Heart left ventricle (tissue), 16 donors: Measurements from ENCODE around the gene AGK. TPM values are rescaled to one million over a fixed set of nuclear protein-coding genes. Genes with fewer than 3 reads are reported as not detected.

Source experiments
- ATAC-seq, 4 donors: fragments of 200-7000 bp; cut with Tn5 transposase; one replicate each; pipeline ENCODE4 v1.9.1; 2020 to 2022; ENCODE audit warnings: moderate library complexity in 4 of 4, mild to moderate bottlenecking in 3 of 4, moderate number of reproducible peaks in 1 of 4
- DNase-seq, 5 donors: peaks; one replicate each; pipeline ENCODE4 v3.0.0-alpha.2; 2020
- H3K27ac ChIP-seq, 12 donors: fragments of 200-600 bp; sonication (generic) in 4 of 12; one replicate each; pipeline versions ENCODE4 v1.5.0 to v1.8.0; 2016 to 2022; ENCODE audit warnings: mild to moderate bottlenecking in 2 of 12
- H3K27me3 ChIP-seq, 9 donors: fragments of 200-600 bp; sonication (generic) in 2 of 9; one replicate each; pipeline versions ENCODE4 v1.5.1 to v1.8.0; 2016 to 2022; ENCODE audit warnings: mild to moderate bottlenecking in 3 of 9
- H3K36me3 ChIP-seq, 9 donors: fragments of 200-600 bp; sonication (generic) in 2 of 9; one replicate each; pipeline versions ENCODE4 v1.5.0 to v1.8.0; 2018 to 2022; ENCODE audit warnings: mild to moderate bottlenecking in 2 of 9
- H3K4me1 ChIP-seq, 12 donors: fragments of 200-600 bp; sonication (generic) in 4 of 12; one replicate each; pipeline versions ENCODE4 v1.5.0 to v1.8.0; 2016 to 2022; ENCODE audit warnings: mild to moderate bottlenecking in 3 of 12
- H3K4me3 ChIP-seq, 12 donors: fragments of 200-600 bp; sonication (generic) in 4 of 12; one replicate each; pipeline versions ENCODE4 v1.5.0 to v1.8.0; 2017 to 2022; ENCODE audit warnings: mild to moderate bottlenecking in 9 of 12, moderate library complexity in 4 of 12
- H3K9me3 ChIP-seq, 12 donors: fragments of 200-600 bp; sonication (generic) in 4 of 12; one replicate each; pipeline versions ENCODE4 v1.5.0 to v1.8.0; 2016 to 2022; ENCODE audit warnings: mild to moderate bottlenecking in 1 of 12
- POLR2A ChIP-seq, 2 donors: fragments of 450-650 bp; IDR thresholded peaks; one replicate each; pipeline ENCODE4 v1.6.1; 2017; ENCODE audit warnings: antibody characterized with exemption in 2 of 2, mild to moderate bottlenecking in 2 of 2, moderate library complexity in 2 of 2
- WGBS, 4 donors: extraction: QIAGEN DNeasy Blood & Tissue Kit in 2 of 4; methylation state at CpG; one replicate each; pipeline versions ENCODE4 v1.1.5 to v1.1.7; 2013 to 2018; 5-methylcytosine and 5-hydroxymethylcytosine counted together
- intact Hi-C, 10 donors: fragments of 100-400 bp; cut with DNase I; formaldehyde crosslinking; loops; one replicate each; pipeline versions ENCODE4 v1.11.1 to v1.14.2; 2022
- polyA plus RNA-seq, 2 donors: library from polyadenylated mRNA; stranded (reverse); fragments of 200-250 nt; gene quantifications; one replicate each; pipeline ENCODE4 v1.2.3, GENCODE V29; 2013
- total RNA-seq, 9 donors: library from RNA; depleted of rRNA in 2 of 9; stranded (reverse); fragments of >200 nt in 2 of 9; fragmentation: NEBNext Ultra II Directional in 3 of 9; extraction: Animal tissue kit (Norgen Biotek cat#: 25700) in 3 of 9; gene quantifications; one replicate each; pipeline versions ENCODE4 v1.1.0 to v1.2.4, GENCODE V29; 2016 to 2023
- TF ChIP-seq, protein P1 (sequence below), 12 donors: fragments of 200-600 bp; sonication (generic) in 4 of 12; IDR thresholded peaks; one replicate each; pipeline versions ENCODE4 v1.5.0 to v1.8.0; 2018 to 2022; ENCODE audit warnings: antibody characterized with exemption in 12 of 12, mild to moderate bottlenecking in 5 of 12
- donor health status: ischemic (EF 13 %, LVEDD 7.1; RV severe dilation, severe dysfunction).
- donor health status: healthy with polysubstance abuse.
- donor health status: DM: no; HTN: yes; CAD: no.
- donor health status: DM: no; HTN: no; CAD: no.
- donor health status: ischemic (EF 25% LVEDD 6.9; RV normal size, moderate dysfunction).
- donor health status: ischemic (EF 25% LVEDD 5.7; RV mildly dilated, moderate dysfunction).
- donor health status: healthy.
- donor health status: DM: yes; HTN: yes; CAD: no.
- donor health status: ischemic (EF 35%, LVEDD 5.7; RV mildly dilated, moderate dysfunction).
- donor health status: nonischemic (EF 11% LVEDD 7.7; RV severe dilation, severe dysfunction).
- donor health status: DM: yes; HTN: yes; CAD: no.
- donor health status: PGD.
- donor health status: ischemic (EF 29% LVEDD 5.4; RV normal size, mild dysfunction).
- donor health status: nonischemic (EF 23%, LVEDD 6.1; RV moderate dilation, normal function).

AGK gene
- total and polyA plus RNA-seq, 11 donors = 21.4 to 49.8 (median 37.9) TPM

DNA sequence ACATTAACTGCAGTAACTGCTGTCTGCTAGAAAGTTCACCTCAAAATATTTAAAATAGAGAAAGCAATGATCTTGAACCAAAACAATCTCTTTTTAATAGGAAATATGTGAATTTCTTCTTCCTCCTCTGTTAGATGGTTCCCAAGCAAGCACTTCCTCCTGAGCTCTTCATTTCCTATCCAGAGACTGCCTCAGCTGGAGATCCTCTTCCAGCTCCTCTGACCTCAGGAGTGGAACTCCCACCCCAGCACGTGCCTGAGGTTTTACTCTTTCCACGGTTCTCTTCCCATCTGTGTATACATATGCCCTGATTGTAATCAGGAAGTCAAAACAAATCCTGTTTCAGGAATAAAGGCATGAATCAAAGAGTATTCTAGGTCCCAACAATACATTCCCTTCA lies 145.1 kb downstream of the AGK start:
- ATAC-seq (peak in 2 of 4 donors; percentile 9 to 47), DNase-seq (no peak)
- intact Hi-C loops = loop anchor here in 2 of 10 donors (5.0 kb wide), 2 partner anchors 34 to 39 kb away; no protein-coding TSS in a partner anchor
- Histone ChIP-seq H3K27ac (peak overlapping the region in 1 of 12 donors; percentile 23), H3K4me1 (peaks cover 0 to 54% (median 19%) of the 10 kb centered on the region in 12 donors), H3K36me3 (no peaks in the 10 kb centered on the region), H3K9me3 (no peaks in the 10 kb centered on the region), H3K27me3 (no peaks in the 10 kb centered on the region), H3K4me3 (no peak overlapping the region)
- WGBS, 4 donors = 41 to 50% (median 44%) methylated on average over 2 of the region's 2 CpGs
- TF ChIP-seq POLR2A (IDR thresholded peaks at IDR 0.05) = no peak
- TF ChIP-seq, protein P1, sequence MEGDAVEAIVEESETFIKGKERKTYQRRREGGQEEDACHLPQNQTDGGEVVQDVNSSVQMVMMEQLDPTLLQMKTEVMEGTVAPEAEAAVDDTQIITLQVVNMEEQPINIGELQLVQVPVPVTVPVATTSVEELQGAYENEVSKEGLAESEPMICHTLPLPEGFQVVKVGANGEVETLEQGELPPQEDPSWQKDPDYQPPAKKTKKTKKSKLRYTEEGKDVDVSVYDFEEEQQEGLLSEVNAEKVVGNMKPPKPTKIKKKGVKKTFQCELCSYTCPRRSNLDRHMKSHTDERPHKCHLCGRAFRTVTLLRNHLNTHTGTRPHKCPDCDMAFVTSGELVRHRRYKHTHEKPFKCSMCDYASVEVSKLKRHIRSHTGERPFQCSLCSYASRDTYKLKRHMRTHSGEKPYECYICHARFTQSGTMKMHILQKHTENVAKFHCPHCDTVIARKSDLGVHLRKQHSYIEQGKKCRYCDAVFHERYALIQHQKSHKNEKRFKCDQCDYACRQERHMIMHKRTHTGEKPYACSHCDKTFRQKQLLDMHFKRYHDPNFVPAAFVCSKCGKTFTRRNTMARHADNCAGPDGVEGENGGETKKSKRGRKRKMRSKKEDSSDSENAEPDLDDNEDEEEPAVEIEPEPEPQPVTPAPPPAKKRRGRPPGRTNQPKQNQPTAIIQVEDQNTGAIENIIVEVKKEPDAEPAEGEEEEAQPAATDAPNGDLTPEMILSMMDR (IDR thresholded peaks at IDR 0.05) = no peak

DNA sequence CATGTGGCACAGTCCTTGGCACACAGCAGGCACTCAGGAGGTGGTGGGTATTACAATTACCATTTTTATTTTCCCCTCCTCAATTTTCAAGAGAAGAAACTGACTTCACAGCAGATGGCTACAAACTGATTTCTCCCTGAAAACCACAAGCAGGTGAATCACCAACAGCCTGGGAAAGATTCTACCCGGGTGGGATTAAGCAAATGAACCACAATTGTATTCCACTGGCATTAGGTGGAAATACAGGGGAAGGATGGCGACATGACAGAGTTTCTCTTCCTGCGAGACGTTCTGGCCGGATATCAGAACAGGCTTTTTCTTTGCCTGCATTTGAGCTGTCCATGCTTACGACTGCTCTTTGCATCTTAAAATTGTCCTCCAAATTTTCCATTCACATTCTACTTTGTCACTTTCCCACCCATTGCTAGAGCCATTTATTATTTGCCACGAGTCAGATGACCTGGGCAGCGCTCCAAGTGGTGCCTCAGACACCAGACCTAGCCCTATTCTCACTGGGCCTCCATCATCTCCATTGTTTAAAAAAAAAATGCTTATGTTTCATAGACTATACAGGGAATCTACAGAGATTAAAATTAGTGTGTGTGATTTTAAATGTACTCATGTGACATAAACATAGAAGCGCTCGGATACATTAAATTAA lies 146.1 kb downstream of the AGK start:
- WGBS, 4 donors = 73 to 79% (median 76%) methylated on average over 10 of the region's 10 CpGs
- no peak for ATAC-seq

DNA sequence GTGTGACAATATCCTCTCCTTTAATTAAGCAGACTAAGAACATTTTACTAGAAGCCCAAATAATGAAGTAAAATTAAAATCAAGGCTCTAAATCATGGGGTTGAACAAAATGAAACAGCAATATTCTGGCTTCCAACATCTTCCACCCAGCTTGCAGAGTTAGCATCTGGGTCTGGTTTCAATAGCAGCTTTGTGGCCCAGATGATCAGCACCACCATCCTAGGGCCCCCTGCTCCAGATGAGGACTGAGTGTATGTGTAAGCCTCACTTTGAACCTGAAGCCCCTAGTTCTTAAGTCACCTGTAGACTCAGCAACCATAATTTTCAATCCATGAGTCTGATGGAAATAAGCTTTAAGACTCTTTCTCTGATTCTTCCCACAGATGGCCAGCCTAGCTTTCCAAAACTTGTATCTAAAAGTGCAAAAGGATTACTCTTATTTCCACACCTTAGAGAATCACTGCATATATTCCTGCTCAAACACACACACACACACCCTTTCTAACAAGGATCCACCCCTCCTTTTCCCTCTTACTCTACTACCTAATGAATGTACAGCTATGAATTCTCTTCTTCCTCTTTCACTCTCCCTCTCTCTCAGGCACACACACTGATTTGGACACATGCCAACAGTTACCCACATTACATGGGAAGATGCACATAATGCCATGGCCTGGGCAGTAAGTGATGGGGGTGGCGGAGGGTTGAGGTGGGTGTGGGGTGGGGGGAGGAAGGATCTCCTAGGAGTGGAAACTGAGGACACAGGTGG lies 147.2 kb downstream of the AGK start:
- no peak for DNase-seq
- Histone ChIP-seq H3K27me3 (no peaks in the 10 kb centered on the region), H3K4me3 (no peak overlapping the region), H3K27ac (no peak overlapping the region), H3K4me1 (peaks cover 0 to 64% (median 27%) of the 10 kb centered on the region in 12 donors), H3K9me3 (no peaks in the 10 kb centered on the region), H3K36me3 (no peaks in the 10 kb centered on the region)
- intact Hi-C loops = loop anchor here in 2 of 10 donors (5.0 kb wide), 2 partner anchors 36 to 41 kb away; no protein-coding TSS in a partner anchor
- no peak for ATAC-seq
- TF ChIP-seq POLR2A (IDR thresholded peaks at IDR 0.05) = no peak
- TF ChIP-seq, protein P1 (IDR thresholded peaks at IDR 0.05) = no peak
- 96 to 100% (median 98%) methylated on average over 1 of the region's 1 CpG for WGBS, 4 donors

More for the DNA sequence above, 146.1 kb downstream of the AGK start:
- no peak for TF ChIP-seq POLR2A (IDR thresholded peaks at IDR 0.05)
- TF ChIP-seq, protein P1 (IDR thresholded peaks at IDR 0.05) = no peak
- Histone ChIP-seq H3K9me3 (no peaks in the 10 kb centered on the region), H3K27me3 (no peaks in the 10 kb centered on the region), H3K27ac (no peak overlapping the region), H3K4me1 (peaks cover 0 to 55% (median 20%) of the 10 kb centered on the region in 12 donors), H3K4me3 (no peak overlapping the region), H3K36me3 (no peaks in the 10 kb centered on the region)
- no peak for DNase-seq
- intact Hi-C loops = loop anchor here in 2 of 10 donors (5.0 kb wide), 2 partner anchors 35 to 40 kb away; no protein-coding TSS in a partner anchor

- intact Hi-C loops = loop anchor here in 3 of 10 donors (5.0 kb wide), 3 partner anchors 38 to 48 kb away; no protein-coding TSS in a partner anchor
- 74 to 84% (median 77%) methylated on average over 3 of the region's 3 CpGs for WGBS, 4 donors
Measured at GRCh38 chr7:141699860-141700259, 148.7 kb downstream of the AGK start.

More at GRCh38 chr7:141699860-141700259, 148.7 kb downstream of the AGK start:
- no peak overlapping the region for H3K4me3 ChIP-seq
- peaks cover 0 to 64% (median 27%) of the 10 kb centered on the region in 12 donors for H3K4me1 ChIP-seq
- no peaks in the 10 kb centered on the region for H3K36me3 ChIP-seq
- DNase-seq (no peak), ATAC-seq (no peak)
- H3K27ac ChIP-seq = no peak overlapping the region
- H3K27me3 ChIP-seq = no peaks in the 10 kb centered on the region
- TF ChIP-seq POLR2A (IDR thresholded peaks at IDR 0.05) = no peak
- TF ChIP-seq, protein P1 (IDR thresholded peaks at IDR 0.05) = no peak
- H3K9me3 ChIP-seq = no peaks in the 10 kb centered on the region
